A673 (cell line): ENCODE results near the gene ATE1. TPM values are rescaled to one million over a fixed set of nuclear protein-coding genes. Genes with fewer than 3 reads are reported as not detected.

ENCODE experiments used
- BruUV-seq: library from RNA; stranded (reverse); fragments of 400-500 nt; replicated peaks from 2 replicates; lab custom pipeline; 2021; lab: Mats Ljungman, UMichigan
- CTCF ChIA-PET: fragments of 300-600 bp; sonication (Branson Sonifier 250); formaldehyde crosslinking; loops from one replicate; lab custom pipeline; 2022; ENCODE audit warnings: antibody characterized with exemption; lab: Charles Lee
- POLR2A ChIA-PET: fragments of 300-600 bp; sonication (Branson Sonifier 250); formaldehyde crosslinking; loops from one replicate; lab custom pipeline; 2022; ENCODE audit warnings: antibody characterized with exemption; ENCODE audit not compliant: low non-redundant PET; lab: Charles Lee
- DNase-seq: peaks from one replicate; pipeline ENCODE4 v3.0.0-alpha.2; 2015; ENCODE audit warnings: low spot score
- H3K27ac ChIP-seq: fragments of 200-600 bp; sonication (generic); 2 replicates; pipeline ENCODE4 v1.5.1; 2016; ENCODE audit warnings: mixed run types, low read depth, mild to moderate bottlenecking, mixed read lengths, antibody characterized with exemption, low read length; ENCODE audit not compliant: poor library complexity, severe bottlenecking
- H3K27me3 ChIP-seq: fragments of 200-600 bp; sonication (generic); replicated peaks from 2 replicates; pipeline ENCODE4 v1.6.1; 2017; ENCODE audit warnings: mixed run types, low read depth, mild to moderate bottlenecking, mixed read lengths, antibody characterized with exemption, low read length; ENCODE audit not compliant: insufficient read depth, poor library complexity
- H3K36me3 ChIP-seq: fragments of 200-600 bp; sonication (generic); 2 replicates; pipeline ENCODE4 v1.6.1; 2016; ENCODE audit warnings: mixed run types, mild to moderate bottlenecking, mixed read lengths, antibody characterized with exemption, low read length; ENCODE audit not compliant: insufficient read depth, poor library complexity, severe bottlenecking
- H3K4me1 ChIP-seq: fragments of 200-600 bp; sonication (generic); 2 replicates; pipeline ENCODE4 v1.6.1; 2017; ENCODE audit warnings: mixed run types, mild to moderate bottlenecking, mixed read lengths, antibody characterized with exemption, low read length; ENCODE audit not compliant: insufficient read depth, poor library complexity, severe bottlenecking
- H3K4me3 ChIP-seq: fragments of 200-600 bp; sonication (generic); 2 replicates; pipeline ENCODE4 v1.5.1; 2016; ENCODE audit warnings: low read depth, mixed run types, mild to moderate bottlenecking, mixed read lengths, low read length; ENCODE audit not compliant: poor library complexity, severe bottlenecking
- H3K9me3 ChIP-seq: fragments of 200-600 bp; sonication (generic); 2 replicates; pipeline ENCODE4 v1.6.1; 2016; ENCODE audit warnings: mixed run types, low read depth, mild to moderate bottlenecking, mixed read lengths, antibody characterized with exemption, low read length; ENCODE audit not compliant: poor library complexity, severe bottlenecking
- CTCF ChIP-seq: fragments of 300-800, 200-600 bp; sonication (generic); conservative IDR thresholded peaks from 2 replicates; pipeline ENCODE4 v1.5.1; 2017; ENCODE audit warnings: low read depth, mild to moderate bottlenecking, antibody characterized with exemption, low read length, moderate library complexity, mixed read lengths
- EZH2 ChIP-seq: fragments of 200-600 bp; sonication (generic); IDR thresholded peaks from 2 replicates; pipeline ENCODE4 v1.6.1; 2017; ENCODE audit warnings: borderline replicate concordance, low read depth, mild to moderate bottlenecking, mixed read lengths, antibody characterized with exemption, low read length; ENCODE audit not compliant: poor library complexity, severe bottlenecking
- intact Hi-C: fragments of 100-400 bp; cut with micrococcal nuclease; formaldehyde crosslinking; loops from one replicate; pipeline ENCODE4 v1.10.0; 2022; ENCODE audit not compliant: unreplicated experiment
- total RNA-seq: library from RNA; stranded (reverse); gene quantifications from 2 replicates; pipeline ENCODE4 v1.2.3, GENCODE V29; 2021

ATE1 gene
- total RNA-seq, 1 experiment from 2014 or later = 27.0 TPM

GRCh38 chr10:121928528-121928884 lies 675 bp upstream of the ATE1 start:
- intact Hi-C loops = no loop called here
- TF ChIP-seq CTCF (no peak), EZH2 (no peak)
- no peaks in the 10 kb centered on the region for H3K27me3 ChIP-seq
- TSS peak; percentile 67 for BruUV-seq
- ChIA-PET POLR2A (no interaction called here), CTCF (no interaction called here)
- H3K36me3 ChIP-seq = no peaks in the 10 kb centered on the region
- DNase-seq = no peak
- peak overlapping the region; percentile 95 for H3K27ac ChIP-seq
- H3K4me1 ChIP-seq = peaks cover 4% of the 10 kb centered on the region
- H3K4me3 ChIP-seq = peak overlapping the region; percentile 100
- H3K9me3 ChIP-seq = no peaks in the 10 kb centered on the region

DNA sequence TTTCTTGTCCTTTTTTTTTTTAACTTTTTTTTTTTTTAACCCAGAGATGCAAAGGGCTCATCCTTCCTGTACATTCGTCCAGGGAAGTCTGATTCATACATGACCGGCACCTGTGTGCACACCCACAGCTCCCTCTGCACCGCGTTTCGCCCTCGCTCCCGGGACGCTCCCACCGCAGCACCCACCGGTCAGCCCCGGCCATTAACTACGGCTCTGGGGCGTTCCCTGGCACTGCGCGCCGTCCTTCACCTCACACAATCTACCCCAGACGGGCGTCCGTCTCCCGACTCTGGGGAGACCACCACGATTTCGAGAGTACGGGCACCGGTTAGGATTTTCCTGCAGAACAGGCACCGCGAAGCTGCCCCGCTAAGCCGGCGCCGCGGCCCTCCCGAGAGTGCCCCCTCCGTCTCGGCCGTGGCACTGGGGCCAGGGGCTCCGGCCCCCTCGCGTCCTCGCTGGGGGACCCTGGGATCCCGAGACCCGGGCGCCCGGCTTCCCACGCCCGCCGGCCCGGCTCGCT lies 452 bp downstream of the ATE1 start:
- BruUV-seq = no TSS peak
- peak overlapping the region; percentile 95 for H3K27ac ChIP-seq
- H3K9me3 ChIP-seq = no peaks in the 10 kb centered on the region
- ChIA-PET CTCF (no interaction called here), POLR2A (no interaction called here)
- peak overlapping the region; percentile 100 for H3K4me3 ChIP-seq
- no peaks in the 10 kb centered on the region for H3K27me3 ChIP-seq
- DNase-seq = no peak
- peaks cover 4% of the 10 kb centered on the region for H3K4me1 ChIP-seq
- intact Hi-C loops = no loop called here
- no peaks in the 10 kb centered on the region for H3K36me3 ChIP-seq
- TF ChIP-seq EZH2 = no peak
- no peak for TF ChIP-seq CTCF

- TF ChIP-seq CTCF (no peak), EZH2 (no peak)
- peak overlapping the region; percentile 95 for H3K27ac ChIP-seq
- no peaks in the 10 kb centered on the region for H3K9me3 ChIP-seq
- BruUV-seq = no TSS peak
- H3K36me3 ChIP-seq = no peaks in the 10 kb centered on the region
- H3K4me1 ChIP-seq = peaks cover 4% of the 10 kb centered on the region
- POLR2A ChIA-PET = no interaction called here
- CTCF ChIA-PET = no interaction called here
- peak; percentile 35 for DNase-seq
- intact Hi-C loops = no loop called here
- no peaks in the 10 kb centered on the region for H3K27me3 ChIP-seq
- peak overlapping the region; percentile 100 for H3K4me3 ChIP-seq
These were observed 1.0 kb downstream of the ATE1 start for GRCh38 chr10:121926671-121927317.
